Measurements from ENCODE around the gene CCRL2. TPM values are rescaled to one million over a fixed set of nuclear protein-coding genes. Genes with fewer than 3 reads are reported as not detected.
"Not testable (repeated sequence)": the region's sequence is repeated elsewhere in the genome, so short reads cannot be mapped to it uniquely, and the experiment has no call there.

The CCRL2 gene
- polyA plus RNA-seq, 1 donor, result 11.3 TPM

- H3K4me1 ChIP-seq (ENCODE audit: control insufficient read depth, insufficient read depth, low read length), result peaks cover 29% of the 10 kb centered on the region
- not testable (repeated sequence) for H3K27me3 ChIP-seq (ENCODE audit: control insufficient read depth, insufficient read depth, low read length); H3K4me3 ChIP-seq (ENCODE audit: low read length); H3K36me3 ChIP-seq (ENCODE audit: control insufficient read depth, insufficient read depth, low read length); H3K9me3 ChIP-seq (ENCODE audit: control insufficient read depth, low read depth, low read length); DNase-seq
- whole genome bisulfite sequencing (ENCODE audit: insufficient coverage, low lambda C conversion rate), result no CpG with 5 or more reads among the region's 8 CpGs
- peak overlapping the region; percentile 91 for H3K27ac ChIP-seq (ENCODE audit: low read length)
These were observed 20.3 kb downstream of the CCRL2 start for GRCh38 chr3:46427404-46427803.

- Histone ChIP-seq H3K4me1 (ENCODE audit: control insufficient read depth, insufficient read depth, low read length) (peaks cover 29% of the 10 kb centered on the region), H3K4me3 (ENCODE audit: low read length) (no peak overlapping the region), H3K36me3 (ENCODE audit: control insufficient read depth, insufficient read depth, low read length) (no peaks in the 10 kb centered on the region), H3K9me3 (ENCODE audit: control insufficient read depth, low read depth, low read length) (no peaks in the 10 kb centered on the region), H3K27me3 (ENCODE audit: control insufficient read depth, insufficient read depth, low read length) (no peaks in the 10 kb centered on the region), H3K27ac (ENCODE audit: low read length) (peak overlapping the region; percentile 91)
- peak; percentile 57 to 80 for DNase-seq
- WGBS (ENCODE audit: insufficient coverage, low lambda C conversion rate), result 60% methylated on average over 4 of the region's 10 CpGs
These were observed 21.1 kb downstream of the CCRL2 start for GRCh38 chr3:46427916-46428833.

GRCh38 chr3:46429250-46429649 is 22.2 kb downstream of the CCRL2 start:
- Histone ChIP-seq H3K4me1 (ENCODE audit: control insufficient read depth, insufficient read depth, low read length) (peaks cover 33% of the 10 kb centered on the region), H3K27ac (ENCODE audit: low read length) (peak overlapping the region; percentile 91)

GRCh38 chr3:46429671-46430070 is 22.6 kb downstream of the CCRL2 start:
- Histone ChIP-seq H3K9me3 (ENCODE audit: control insufficient read depth, low read depth, low read length) (no peaks in the 10 kb centered on the region), H3K4me3 (ENCODE audit: low read length) (no peak overlapping the region), H3K36me3 (ENCODE audit: control insufficient read depth, insufficient read depth, low read length) (no peaks in the 10 kb centered on the region), H3K27me3 (ENCODE audit: control insufficient read depth, insufficient read depth, low read length) (no peaks in the 10 kb centered on the region), H3K4me1 (ENCODE audit: control insufficient read depth, insufficient read depth, low read length) (peaks cover 33% of the 10 kb centered on the region), H3K27ac (ENCODE audit: low read length) (peak overlapping the region; percentile 91)
- DNase-seq, result peak; percentile 74 to 89
- 22% methylated on average over 1 of the region's 5 CpGs for WGBS (ENCODE audit: insufficient coverage, low lambda C conversion rate)

More at GRCh38 chr3:46429250-46429649, 22.2 kb downstream of the CCRL2 start:
- no peaks in the 10 kb centered on the region for H3K36me3 ChIP-seq (ENCODE audit: control insufficient read depth, insufficient read depth, low read length)
- DNase-seq, result peak in 1 of 2 donors; percentile 83
- H3K9me3 ChIP-seq (ENCODE audit: control insufficient read depth, low read depth, low read length), result no peaks in the 10 kb centered on the region
- no CpG with 5 or more reads among the region's 5 CpGs for WGBS (ENCODE audit: insufficient coverage, low lambda C conversion rate)
- H3K27me3 ChIP-seq (ENCODE audit: control insufficient read depth, insufficient read depth, low read length), result no peaks in the 10 kb centered on the region
- no peak overlapping the region for H3K4me3 ChIP-seq (ENCODE audit: low read length)

- H3K36me3 ChIP-seq (ENCODE audit: control insufficient read depth, insufficient read depth, low read length); H3K27ac ChIP-seq (ENCODE audit: low read length); H3K4me3 ChIP-seq (ENCODE audit: low read length); H3K27me3 ChIP-seq (ENCODE audit: control insufficient read depth, insufficient read depth, low read length); DNase-seq; H3K9me3 ChIP-seq (ENCODE audit: control insufficient read depth, low read depth, low read length): not testable (repeated sequence)
- WGBS (ENCODE audit: insufficient coverage, low lambda C conversion rate), result no CpG with 5 or more reads among the region's 1 CpG
- peaks cover 36% of the 10 kb centered on the region for H3K4me1 ChIP-seq (ENCODE audit: control insufficient read depth, insufficient read depth, low read length)
These were observed 23.8 kb downstream of the CCRL2 start for GRCh38 chr3:46430879-46431278.

GRCh38 chr3:46431905-46432304 is 24.8 kb downstream of the CCRL2 start:
- peaks cover 30% of the 10 kb centered on the region for H3K4me1 ChIP-seq (ENCODE audit: control insufficient read depth, insufficient read depth, low read length)
- H3K9me3 ChIP-seq (ENCODE audit: control insufficient read depth, low read depth, low read length); DNase-seq; H3K27me3 ChIP-seq (ENCODE audit: control insufficient read depth, insufficient read depth, low read length); H3K36me3 ChIP-seq (ENCODE audit: control insufficient read depth, insufficient read depth, low read length); H3K27ac ChIP-seq (ENCODE audit: low read length); H3K4me3 ChIP-seq (ENCODE audit: low read length): not testable (repeated sequence)
- WGBS (ENCODE audit: insufficient coverage, low lambda C conversion rate), result no CpG with 5 or more reads among the region's 5 CpGs

GRCh38 chr3:46433118-46433517 is 26.1 kb downstream of the CCRL2 start:
- H3K4me3 ChIP-seq (ENCODE audit: low read length); H3K9me3 ChIP-seq (ENCODE audit: control insufficient read depth, low read depth, low read length); DNase-seq; H3K27ac ChIP-seq (ENCODE audit: low read length); H3K36me3 ChIP-seq (ENCODE audit: control insufficient read depth, insufficient read depth, low read length); H3K27me3 ChIP-seq (ENCODE audit: control insufficient read depth, insufficient read depth, low read length): not testable (repeated sequence)
- H3K4me1 ChIP-seq (ENCODE audit: control insufficient read depth, insufficient read depth, low read length), result peaks cover 24% of the 10 kb centered on the region
- WGBS (ENCODE audit: insufficient coverage, low lambda C conversion rate), result 100% methylated on average over 1 of the region's 4 CpGs

- WGBS (ENCODE audit: insufficient coverage, low lambda C conversion rate), result no CpG with 5 or more reads among the region's 1 CpG
- no peaks in the 10 kb centered on the region for H3K36me3 ChIP-seq (ENCODE audit: control insufficient read depth, insufficient read depth, low read length)
- no peaks in the 10 kb centered on the region for H3K27me3 ChIP-seq (ENCODE audit: control insufficient read depth, insufficient read depth, low read length)
- H3K4me3 ChIP-seq (ENCODE audit: low read length), result no peak overlapping the region
- H3K9me3 ChIP-seq (ENCODE audit: control insufficient read depth, low read depth, low read length), result no peaks in the 10 kb centered on the region
- H3K4me1 ChIP-seq (ENCODE audit: control insufficient read depth, insufficient read depth, low read length), result peaks cover 18% of the 10 kb centered on the region
- DNase-seq, result peak in 1 of 2 donors; percentile 22
- H3K27ac ChIP-seq (ENCODE audit: low read length), result no peak overlapping the region
These were observed 26.8 kb downstream of the CCRL2 start for GRCh38 chr3:46433841-46434240.

- no peaks in the 10 kb centered on the region for H3K36me3 ChIP-seq (ENCODE audit: control insufficient read depth, insufficient read depth, low read length)
- H3K4me3 ChIP-seq (ENCODE audit: low read length), result no peak overlapping the region
- H3K9me3 ChIP-seq (ENCODE audit: control insufficient read depth, low read depth, low read length), result no peaks in the 10 kb centered on the region
- peaks cover 10% of the 10 kb centered on the region for H3K4me1 ChIP-seq (ENCODE audit: control insufficient read depth, insufficient read depth, low read length)
- H3K27me3 ChIP-seq (ENCODE audit: control insufficient read depth, insufficient read depth, low read length), result no peaks in the 10 kb centered on the region
- no peak overlapping the region for H3K27ac ChIP-seq (ENCODE audit: low read length)
- WGBS (ENCODE audit: insufficient coverage, low lambda C conversion rate), result no CpG with 5 or more reads among the region's 3 CpGs
- peak in 1 of 2 donors; percentile 41 for DNase-seq
These were observed 28.1 kb downstream of the CCRL2 start for GRCh38 chr3:46435081-46435726.

- Histone ChIP-seq H3K36me3 (ENCODE audit: control insufficient read depth, insufficient read depth, low read length) (no peaks in the 10 kb centered on the region), H3K4me3 (ENCODE audit: low read length) (no peak overlapping the region), H3K4me1 (ENCODE audit: control insufficient read depth, insufficient read depth, low read length) (peaks cover 4% of the 10 kb centered on the region), H3K27me3 (ENCODE audit: control insufficient read depth, insufficient read depth, low read length) (no peaks in the 10 kb centered on the region), H3K27ac (ENCODE audit: low read length) (no peak overlapping the region), H3K9me3 (ENCODE audit: control insufficient read depth, low read depth, low read length) (no peaks in the 10 kb centered on the region)
- no peak for DNase-seq
- WGBS (ENCODE audit: insufficient coverage, low lambda C conversion rate), result no CpG with 5 or more reads among the region's 3 CpGs
These were observed 31.8 kb downstream of the CCRL2 start for GRCh38 chr3:46438831-46439230.
